Neural crest cell (in vitro differentiated cells): ENCODE measurements around the gene UBE4A. TPM values are rescaled to one million over a fixed set of nuclear protein-coding genes. Genes with fewer than 3 reads are reported as not detected.

Experiments used
- DNase-seq: peaks from one replicate; pipeline ENCODE4 v3.0.0; 2021; ENCODE audit warnings: low read depth, mixed read lengths, low spot score
- H3K27ac Mint-ChIP-seq: one replicate; pipeline ENCODE4 v1.8.0; 2021; ENCODE audit warnings: mild to moderate bottlenecking, mixed read lengths; ENCODE audit not compliant: unreplicated experiment
- H3K27me3 Mint-ChIP-seq: 2 replicates; pipeline ENCODE4 v1.8.0; 2021; ENCODE audit warnings: low read depth, mild to moderate bottlenecking, mixed read lengths
- H3K36me3 Mint-ChIP-seq: 2 replicates; pipeline ENCODE4 v1.8.0; 2021; ENCODE audit warnings: low read depth, mild to moderate bottlenecking, mixed read lengths
- H3K4me1 Mint-ChIP-seq: 2 replicates; pipeline ENCODE4 v1.8.0; 2021; ENCODE audit warnings: mixed read lengths
- H3K4me3 Mint-ChIP-seq: one replicate; pipeline ENCODE4 v1.8.0; 2021; ENCODE audit warnings: mild to moderate bottlenecking, mixed read lengths
- H3K9me3 Mint-ChIP-seq: 2 replicates; pipeline ENCODE4 v1.8.0; 2021; ENCODE audit warnings: mixed read lengths
- total RNA-seq: library from RNA; stranded (reverse); gene quantifications from 2 replicates; pipeline ENCODE4 v1.2.1, GENCODE V29; 2021
- TF ChIP-seq, protein P1 (sequence below): fragments of 200-600 bp; sonication (generic); conservative IDR thresholded peaks from 2 replicates; pipeline ENCODE4 v1.5.0; 2021; ENCODE audit warnings: antibody characterized with exemption, mild to moderate bottlenecking

UBE4A gene
- total RNA-seq, 1 donor from 2014 or later = 35.9 TPM

DNA sequence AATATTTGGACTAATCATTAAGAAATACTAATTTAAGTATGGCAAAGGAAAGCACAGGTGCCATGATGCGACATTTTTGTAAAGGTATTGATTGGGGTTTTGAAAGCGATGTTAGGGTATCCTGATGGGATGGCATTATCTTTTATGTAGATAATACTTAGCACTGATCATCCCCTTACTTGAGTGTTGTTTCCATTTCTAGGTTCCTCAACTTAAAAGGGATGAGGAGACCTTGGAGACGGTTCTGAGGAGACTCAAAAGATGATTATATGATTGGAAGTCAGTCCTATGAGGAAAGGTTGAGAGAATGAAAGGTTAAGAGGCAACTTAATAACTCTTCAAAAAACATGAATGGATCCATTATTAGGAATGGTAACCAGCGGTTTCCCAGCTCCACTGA is 88.0 kb downstream of the UBE4A start:
- Mint-ChIP-seq H3K36me3 (peaks cover 7% of the 10 kb centered on the region), H3K27ac (no peak overlapping the region), H3K4me1 (peaks cover 42% of the 10 kb centered on the region)

DNA sequence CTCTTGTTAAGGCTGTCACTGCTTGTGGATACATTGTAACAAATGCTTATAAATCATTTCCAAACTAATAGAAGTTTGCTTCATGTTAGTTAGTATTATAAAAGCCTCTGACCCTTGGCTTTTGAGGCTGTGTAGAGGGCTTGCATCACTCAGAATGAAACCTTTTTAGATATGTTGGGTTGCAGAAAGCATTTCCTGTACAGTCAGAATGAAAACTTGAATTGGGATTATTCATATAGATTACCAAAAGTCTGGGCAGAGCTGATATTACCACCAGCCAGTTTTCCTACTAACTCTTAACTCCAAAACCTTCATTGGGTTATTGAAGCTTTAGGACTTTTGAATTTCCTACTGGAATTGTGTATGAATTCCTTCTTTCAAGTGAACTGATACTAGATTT is 88.9 kb downstream of the UBE4A start:
- H3K27me3 Mint-ChIP-seq = no peaks in the 10 kb centered on the region
- no peak overlapping the region for H3K4me3 Mint-ChIP-seq
- DNase-seq = no peak
- H3K27ac Mint-ChIP-seq = no peak overlapping the region
- TF ChIP-seq, protein P1, sequence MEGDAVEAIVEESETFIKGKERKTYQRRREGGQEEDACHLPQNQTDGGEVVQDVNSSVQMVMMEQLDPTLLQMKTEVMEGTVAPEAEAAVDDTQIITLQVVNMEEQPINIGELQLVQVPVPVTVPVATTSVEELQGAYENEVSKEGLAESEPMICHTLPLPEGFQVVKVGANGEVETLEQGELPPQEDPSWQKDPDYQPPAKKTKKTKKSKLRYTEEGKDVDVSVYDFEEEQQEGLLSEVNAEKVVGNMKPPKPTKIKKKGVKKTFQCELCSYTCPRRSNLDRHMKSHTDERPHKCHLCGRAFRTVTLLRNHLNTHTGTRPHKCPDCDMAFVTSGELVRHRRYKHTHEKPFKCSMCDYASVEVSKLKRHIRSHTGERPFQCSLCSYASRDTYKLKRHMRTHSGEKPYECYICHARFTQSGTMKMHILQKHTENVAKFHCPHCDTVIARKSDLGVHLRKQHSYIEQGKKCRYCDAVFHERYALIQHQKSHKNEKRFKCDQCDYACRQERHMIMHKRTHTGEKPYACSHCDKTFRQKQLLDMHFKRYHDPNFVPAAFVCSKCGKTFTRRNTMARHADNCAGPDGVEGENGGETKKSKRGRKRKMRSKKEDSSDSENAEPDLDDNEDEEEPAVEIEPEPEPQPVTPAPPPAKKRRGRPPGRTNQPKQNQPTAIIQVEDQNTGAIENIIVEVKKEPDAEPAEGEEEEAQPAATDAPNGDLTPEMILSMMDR = no peak
- peaks cover 35% of the 10 kb centered on the region for H3K4me1 Mint-ChIP-seq
- H3K9me3 Mint-ChIP-seq = no peaks in the 10 kb centered on the region
- H3K36me3 Mint-ChIP-seq = peaks cover 7% of the 10 kb centered on the region

More for the DNA sequence above, 88.0 kb downstream of the UBE4A start:
- TF ChIP-seq, protein P1 = no peak
- DNase-seq = no peak
- Mint-ChIP-seq H3K27me3 (no peaks in the 10 kb centered on the region), H3K4me3 (no peak overlapping the region), H3K9me3 (no peaks in the 10 kb centered on the region)

Other genes starting within 250 kb of the UBE4A start
- 2.0 and 2.4 TPM in 2 replicates for gene SCN4B, start 206.8 kb upstream of the UBE4A start, total RNA-seq
- gene SCN2B, start 183.0 kb upstream of the UBE4A start, total RNA-seq = 0.40 and 0.43 TPM in 2 replicates
- gene JAML, start 134.6 kb upstream of the UBE4A start, total RNA-seq = not detected in 2 replicates
- 0.35 and 0.43 TPM in 2 replicates for gene MPZL3, start 107.2 kb upstream of the UBE4A start, total RNA-seq
- not detected in 2 replicates for gene MPZL2, start 95.3 kb upstream of the UBE4A start, total RNA-seq
- not detected in 2 replicates for gene CD3E, start 54.9 kb upstream of the UBE4A start, total RNA-seq
- gene CD3D, start 16.9 kb upstream of the UBE4A start, total RNA-seq = not detected in 2 replicates
- not detected in 2 replicates for gene CD3G, start 15.3 kb upstream of the UBE4A start, total RNA-seq
- 227 and 233 TPM in 2 replicates for gene ATP5MG, start 42.0 kb downstream of the UBE4A start, total RNA-seq
- 78.8 and 86.3 TPM in 2 replicates for gene KMT2A, start 76.9 kb downstream of the UBE4A start, total RNA-seq
- 1.1 and 1.2 TPM in 2 replicates for gene TTC36, start 167.9 kb downstream of the UBE4A start, total RNA-seq
- 27.6 and 28.6 TPM in 2 replicates for gene TMEM25, start 171.6 kb downstream of the UBE4A start, total RNA-seq
- 24.2 and 24.4 TPM in 2 replicates for gene IFT46, start 206.3 kb downstream of the UBE4A start, total RNA-seq
- 122 and 128 TPM in 2 replicates for gene ARCN1, start 212.8 kb downstream of the UBE4A start, total RNA-seq
- 108 and 120 TPM in 2 replicates for gene PHLDB1, start 248.0 kb downstream of the UBE4A start, total RNA-seq